GM18505 (cell line): ENCODE results near the gene FRMPD4.

Source experiments
- ATAC-seq: cut with Tn5 transposase; IDR thresholded peaks from one replicate; pipeline ENCODE4 v1.9.1; 2021; ENCODE audit not compliant: unreplicated experiment
- POLR2A ChIP-seq: IDR thresholded peaks from 4 replicates; pipeline ENCODE4 v1.6.1; 2011; ENCODE audit warnings: borderline replicate concordance; ENCODE audit not compliant: insufficient read depth, insufficient read length; ENCODE audit errors: extremely low read depth

The FRMPD4 gene

GRCh38 chrX:12372111-12372510 is 233.8 kb downstream of the FRMPD4 start:
- no peak for ATAC-seq
- no peak for TF ChIP-seq POLR2A

- no peak for ATAC-seq
- TF ChIP-seq POLR2A, result no peak
Observed at GRCh38 chrX:12374286-12374685, 236.0 kb downstream of the FRMPD4 start.

GRCh38 chrX:12378253-12378652 is 240.0 kb downstream of the FRMPD4 start:
- no peak for TF ChIP-seq POLR2A
- ATAC-seq, result no peak

GRCh38 chrX:12378706-12379105 is 240.4 kb downstream of the FRMPD4 start:
- ATAC-seq, result no peak
- no peak for TF ChIP-seq POLR2A

- TF ChIP-seq POLR2A, result no peak
- ATAC-seq, result no peak
Observed at GRCh38 chrX:12379671-12380070, 241.4 kb downstream of the FRMPD4 start.

GRCh38 chrX:12383196-12383595 is 244.9 kb downstream of the FRMPD4 start:
- ATAC-seq, result no peak
- no peak for TF ChIP-seq POLR2A

- ATAC-seq, result no peak
Observed at GRCh38 chrX:12390301-12390700, 252.0 kb downstream of the FRMPD4 start.

GRCh38 chrX:12396584-12396983 is 258.3 kb downstream of the FRMPD4 start:
- no peak for ATAC-seq
- no peak for TF ChIP-seq POLR2A

More at GRCh38 chrX:12390301-12390700, 252.0 kb downstream of the FRMPD4 start:
- TF ChIP-seq POLR2A, result no peak

GRCh38 chrX:12400218-12400617 is 261.9 kb downstream of the FRMPD4 start:
- no peak for ATAC-seq
- TF ChIP-seq POLR2A, result no peak

GRCh38 chrX:12401252-12401651 is 263.0 kb downstream of the FRMPD4 start:
- no peak for TF ChIP-seq POLR2A
- ATAC-seq, result no peak

GRCh38 chrX:12403474-12404082 is 265.3 kb downstream of the FRMPD4 start:
- TF ChIP-seq POLR2A, result no peak
- ATAC-seq, result no peak

- no peak for TF ChIP-seq POLR2A
- no peak for ATAC-seq
Observed at GRCh38 chrX:12405306-12405705, 267.0 kb downstream of the FRMPD4 start.

- ATAC-seq, result no peak
- no peak for TF ChIP-seq POLR2A
Observed at GRCh38 chrX:12410523-12410922, 272.2 kb downstream of the FRMPD4 start.

- no peak for TF ChIP-seq POLR2A
- ATAC-seq, result no peak
Observed at GRCh38 chrX:12411831-12412230, 273.6 kb downstream of the FRMPD4 start.

- no peak for TF ChIP-seq POLR2A
- no peak for ATAC-seq
Observed at GRCh38 chrX:12412561-12412960, 274.3 kb downstream of the FRMPD4 start.
